GM19452 (cell line): ENCODE measurements around the gene IRF3.
A peak's percentile ranks its signal among the peaks of the same experiment; 100 is the strongest.

ENCODE experiments used
- ATAC-seq: cut with Tn5 transposase; IDR thresholded peaks from one replicate; pipeline ENCODE4 v1.9.1; 2021; ENCODE audit not compliant: unreplicated experiment

The IRF3 gene

GRCh38 chr19:49665351-49666119 is at the start of gene IRF3, which contains the start of gene BCL2L12:
Gene IRF3, minus strand, starts transcription at chr19:49665857. Its CDS starts 1,019 bp downstream, at chr19:49664838.
Gene BCL2L12, plus strand, starts transcription at chr19:49665933. Its CDS starts 760 bp downstream, at chr19:49666693.
- peak; percentile 84 for ATAC-seq

GRCh38 chr19:49713236-49713845 is 47.7 kb upstream of the IRF3 start:
- ATAC-seq: no peak

GRCh38 chr19:49712397-49712859 is 46.8 kb upstream of the IRF3 start:
- no peak for ATAC-seq

- no peak for ATAC-seq
Measured at GRCh38 chr19:49710372-49710951, 44.8 kb upstream of the IRF3 start.

- no peak for ATAC-seq
Measured at GRCh38 chr19:49705919-49706318, 40.3 kb upstream of the IRF3 start.

- ATAC-seq: no peak
Measured at GRCh38 chr19:49704888-49705642, 39.4 kb upstream of the IRF3 start.

GRCh38 chr19:49701271-49701786 is 35.7 kb upstream of the IRF3 start:
- no peak for ATAC-seq

GRCh38 chr19:49700563-49700962 is 34.9 kb upstream of the IRF3 start:
- no peak for ATAC-seq

- ATAC-seq: no peak
Measured at GRCh38 chr19:49699364-49699763, 33.7 kb upstream of the IRF3 start.

- no peak for ATAC-seq
Measured at GRCh38 chr19:49696865-49697264, 31.2 kb upstream of the IRF3 start.

GRCh38 chr19:49696115-49696514 is 30.5 kb upstream of the IRF3 start:
- ATAC-seq: no peak

GRCh38 chr19:49692147-49692506 is 26.5 kb upstream of the IRF3 start:
- no peak for ATAC-seq

GRCh38 chr19:49691243-49692146 is 25.8 kb upstream of the IRF3 start:
- ATAC-seq: no peak

GRCh38 chr19:49690656-49691242 is 25.1 kb upstream of the IRF3 start, which contains the start of gene CPT1C:
Gene CPT1C, plus strand, starts transcription at chr19:49691116. Its CDS starts 1,137 bp downstream, at chr19:49692253.
- no peak for ATAC-seq

GRCh38 chr19:49690079-49690655 is 24.5 kb upstream of the IRF3 start:
- no peak for ATAC-seq

GRCh38 chr19:49689133-49690078 is 23.7 kb upstream of the IRF3 start, which contains the start of gene ADM5:
Gene ADM5, plus strand, starts transcription at chr19:49689594. Its CDS starts 244 bp downstream, at chr19:49689838.
- no peak for ATAC-seq

GRCh38 chr19:49688531-49689132 is 23.0 kb upstream of the IRF3 start:
- ATAC-seq: no peak
